Fibroblast of skin of scalp (primary cell): Measurements from ENCODE around the gene FZD1. TPM values are rescaled to one million over a fixed set of nuclear protein-coding genes. Genes with fewer than 3 reads are reported as not detected.

ENCODE experiments used
- DNase-seq: peaks from one replicate; pipeline ENCODE4 v3.0.0-alpha.2; 2013
- polyA plus RNA-seq, 2 experiments: library from polyadenylated mRNA; unstranded; fragments of 120-200 nt; gene quantifications; one replicate each; pipeline ENCODE4 v1.2.1, GENCODE V29; 2013; ENCODE audit not compliant: insufficient read length in 2 of 2

The FZD1 gene
- polyA plus RNA-seq (2013, experiment 1 of 2; ENCODE audit: insufficient read length): 17.1 TPM
- 17.3 TPM for polyA plus RNA-seq (2013, experiment 2 of 2; ENCODE audit: insufficient read length)

DNA sequence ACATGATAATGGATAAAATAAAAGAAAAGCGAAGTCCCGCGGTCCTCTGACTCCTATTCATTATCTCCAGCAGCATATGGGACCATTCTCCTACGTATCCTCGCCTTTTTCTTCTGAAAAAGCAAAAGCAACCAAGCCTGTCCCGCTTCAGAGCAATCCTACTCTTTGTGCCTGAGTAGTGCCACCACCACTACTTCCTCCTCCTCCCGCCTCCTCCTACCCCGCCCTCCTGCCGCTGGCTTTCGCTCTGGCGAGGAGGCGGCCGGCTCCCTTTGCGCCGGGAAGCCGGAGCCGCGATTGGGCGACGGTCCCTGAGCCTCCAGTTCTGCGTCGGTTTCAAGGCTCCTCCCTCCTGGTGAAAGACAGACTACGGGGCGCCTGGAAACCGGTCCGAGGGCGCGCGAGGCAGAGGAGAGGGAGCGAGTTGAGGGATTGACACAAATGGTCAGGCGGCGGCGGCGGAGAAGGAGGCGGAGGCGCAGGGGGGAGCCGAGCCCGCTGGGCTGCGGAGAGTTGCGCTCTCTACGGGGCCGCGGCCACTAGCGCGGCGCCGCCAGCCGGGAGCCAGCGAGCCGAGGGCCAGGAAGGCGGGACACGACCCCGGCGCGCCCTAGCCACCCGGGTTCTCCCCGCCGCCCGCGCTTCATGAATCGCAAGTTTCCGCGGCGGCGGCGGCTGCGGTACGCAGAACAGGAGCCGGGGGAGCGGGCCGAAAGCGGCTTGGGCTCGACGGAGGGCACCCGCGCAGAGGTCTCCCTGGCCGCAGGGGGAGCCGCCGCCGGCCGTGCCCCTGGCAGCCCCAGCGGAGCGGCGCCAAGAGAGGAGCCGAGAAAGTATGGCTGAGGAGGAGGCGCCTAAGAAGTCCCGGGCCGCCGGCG is at the start of gene FZD1:
Gene FZD1, plus strand, starts transcription at position 388 of the 878 bp plus-strand sequence. Its CDS starts 448 bp downstream, at position 836.
- DNase-seq: peak; percentile 100

DNA sequence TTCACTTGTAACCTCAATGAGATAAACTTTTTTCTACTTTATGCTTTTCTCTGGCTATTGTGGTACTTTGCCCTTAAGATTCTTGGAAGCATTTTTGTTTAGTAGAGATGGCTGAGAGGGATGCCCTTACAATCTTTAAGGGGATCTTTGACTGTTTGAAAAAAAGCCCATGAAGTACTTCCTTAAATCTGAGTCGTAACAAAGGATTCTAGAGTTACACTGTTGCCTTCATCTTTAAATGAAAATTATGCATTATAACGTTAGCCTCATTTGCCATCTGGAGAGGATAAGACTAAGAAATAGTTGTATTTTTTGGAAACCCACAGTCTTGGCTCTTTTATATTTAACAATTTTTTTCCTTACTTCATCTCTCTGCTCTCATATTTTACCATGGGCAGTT is 37.8 kb upstream of the FZD1 start:
- DNase-seq: no peak

DNA sequence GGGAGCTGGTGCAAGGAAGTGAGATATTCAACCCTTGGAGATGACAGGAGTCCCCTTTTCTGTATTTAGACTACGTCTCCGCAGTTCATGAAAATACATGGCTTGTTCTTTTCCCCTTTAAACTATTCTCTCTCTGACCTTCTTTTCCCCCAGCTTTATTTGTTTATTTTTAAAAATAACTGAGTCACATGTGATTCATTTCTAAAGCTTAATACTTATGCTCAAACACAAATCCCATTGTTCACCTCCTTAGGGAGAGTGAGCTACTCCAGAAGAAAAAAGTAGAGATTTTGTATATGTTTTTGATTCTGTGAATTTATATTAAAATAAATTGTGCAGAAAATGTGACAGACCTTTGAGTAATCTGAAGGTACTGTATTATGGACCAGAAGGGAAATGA is 35.9 kb upstream of the FZD1 start:
- DNase-seq: no peak

DNA sequence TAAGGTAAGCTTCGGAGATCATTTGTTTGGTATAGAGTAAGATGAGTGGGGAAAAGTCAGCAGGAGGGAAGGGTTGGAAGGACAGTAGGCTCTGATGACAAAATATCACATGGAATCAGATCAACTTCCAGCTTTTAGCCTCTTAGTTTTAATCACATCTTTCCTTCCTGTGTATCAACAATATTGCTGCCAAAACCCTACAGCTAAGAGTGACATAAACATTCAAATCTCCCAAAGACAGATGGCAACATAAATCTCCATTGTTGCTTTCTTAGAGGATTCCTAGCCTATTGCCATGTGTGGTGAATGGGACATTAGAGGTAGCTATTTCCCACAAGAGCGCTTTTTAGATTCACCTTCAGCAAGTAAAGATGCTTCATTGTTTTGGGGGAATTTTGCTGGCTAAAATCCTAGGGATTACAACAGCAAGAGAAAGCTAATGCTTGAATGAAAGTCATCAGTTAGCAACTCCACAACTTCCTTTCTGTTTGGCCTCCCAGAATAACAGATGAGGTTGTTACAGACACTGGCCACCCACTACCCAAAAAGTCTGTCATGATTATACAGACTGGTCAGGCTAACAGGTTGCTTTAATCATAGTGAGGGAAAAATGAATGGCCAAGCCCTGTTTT is 35.2 kb upstream of the FZD1 start:
- no peak for DNase-seq

DNA sequence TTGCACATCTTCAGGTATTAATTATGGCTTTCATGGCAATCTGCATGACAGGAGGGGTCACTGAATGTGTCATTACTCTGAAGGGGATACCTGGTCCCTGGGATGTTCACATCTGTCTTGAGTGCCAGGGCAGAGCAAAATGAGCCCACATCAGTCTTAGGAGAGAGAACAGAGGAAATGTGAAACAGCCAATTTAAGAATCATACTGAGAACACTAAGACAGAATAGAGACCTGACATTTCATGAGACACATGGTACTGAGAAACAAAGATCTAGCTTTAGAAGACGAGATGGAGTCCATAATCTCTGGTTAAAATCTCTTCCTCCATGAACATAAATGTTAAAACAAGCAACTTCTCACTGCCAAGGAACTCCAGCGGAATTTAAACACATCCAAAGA is 34.1 kb upstream of the FZD1 start:
- DNase-seq: no peak

DNA sequence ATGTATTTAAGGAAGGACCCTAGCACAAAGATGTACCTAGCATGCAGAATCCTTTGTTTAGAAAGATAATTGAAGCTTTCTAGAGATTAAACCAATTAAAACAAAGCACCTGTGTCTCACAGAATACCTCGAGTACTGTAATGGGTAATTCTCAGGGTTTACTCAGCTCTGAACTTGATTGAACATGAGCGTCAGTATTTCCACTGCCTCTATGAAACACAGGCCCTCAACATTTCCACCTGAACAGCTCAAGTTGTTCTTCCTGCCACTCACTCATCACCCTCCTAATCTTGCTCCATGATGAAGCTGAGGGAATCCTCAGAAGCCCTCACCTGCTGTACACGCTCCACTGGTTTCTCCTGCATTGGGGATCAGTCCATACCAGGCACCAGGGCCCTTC is 33.7 kb upstream of the FZD1 start:
- DNase-seq: no peak

DNA sequence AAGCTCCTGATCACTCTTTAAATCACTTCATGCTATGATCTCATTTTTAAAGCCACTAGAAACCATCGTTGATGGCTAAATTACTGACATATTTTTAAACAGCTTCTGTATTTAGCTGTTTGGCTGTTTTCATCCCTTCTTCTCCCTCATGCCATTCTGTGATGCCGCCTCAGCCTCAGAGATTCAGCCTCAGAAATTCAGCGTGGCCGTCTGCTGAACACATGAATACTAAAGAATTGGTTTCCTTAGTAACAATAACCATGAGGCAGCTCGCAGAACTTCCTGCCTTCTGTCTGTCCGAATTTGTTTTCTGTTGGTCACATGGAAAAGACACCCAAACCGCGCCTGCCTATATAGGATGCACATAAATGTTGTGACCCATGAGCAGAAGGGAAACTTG is 31.0 kb upstream of the FZD1 start:
- peak; percentile 37 for DNase-seq

DNA sequence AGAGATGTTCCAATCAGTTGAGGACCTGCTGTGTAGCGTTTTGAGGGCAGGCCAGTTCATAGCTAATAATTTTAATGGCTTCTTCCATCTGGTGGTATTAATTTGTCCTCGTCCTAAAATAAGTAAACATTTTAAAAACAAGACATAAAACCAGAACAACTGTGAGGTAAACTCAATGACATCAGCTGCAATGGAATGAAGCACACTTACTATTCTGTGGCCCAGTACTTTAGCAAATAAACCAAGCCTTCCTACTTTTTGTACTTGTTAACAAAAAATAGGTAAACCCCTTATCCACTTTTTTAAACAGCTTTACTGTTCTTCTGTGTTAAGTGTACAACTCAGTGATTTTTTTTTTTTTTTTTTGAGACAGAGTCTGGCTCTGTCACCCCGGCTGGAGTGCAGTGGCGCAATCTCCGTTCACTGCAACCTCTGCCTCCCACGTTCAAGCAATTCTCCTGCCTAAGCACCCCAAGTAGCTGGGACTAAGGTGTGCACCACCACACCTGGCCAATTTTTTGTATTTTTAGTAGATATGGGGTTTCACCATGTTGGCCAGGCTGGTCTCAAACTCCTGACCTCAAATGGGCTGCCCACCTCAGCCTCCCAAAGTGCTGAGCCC is 28.9 kb upstream of the FZD1 start:
- no peak for DNase-seq

DNA sequence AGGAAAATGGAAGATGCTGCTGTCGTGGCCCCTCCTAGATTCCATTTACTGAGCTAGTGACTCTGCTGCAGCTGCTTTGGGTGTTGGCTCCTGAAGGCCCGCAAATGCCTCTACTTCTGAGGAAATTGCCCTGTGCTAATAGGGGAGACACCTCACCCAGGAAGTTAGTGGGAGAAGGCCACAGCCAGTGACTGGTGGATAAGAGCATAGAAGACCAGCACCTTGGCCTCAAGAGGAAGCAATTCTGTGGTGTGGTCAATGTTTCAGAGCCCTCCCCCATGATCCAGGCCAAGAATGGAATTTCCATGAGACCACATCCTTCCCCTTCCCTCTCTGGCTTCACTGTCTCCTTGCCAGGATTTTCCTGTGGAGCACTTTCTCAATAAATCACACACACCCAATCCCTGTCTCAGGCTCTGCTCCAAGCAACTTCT is 25.0 kb upstream of the FZD1 start:
- peak; percentile 86 for DNase-seq

DNA sequence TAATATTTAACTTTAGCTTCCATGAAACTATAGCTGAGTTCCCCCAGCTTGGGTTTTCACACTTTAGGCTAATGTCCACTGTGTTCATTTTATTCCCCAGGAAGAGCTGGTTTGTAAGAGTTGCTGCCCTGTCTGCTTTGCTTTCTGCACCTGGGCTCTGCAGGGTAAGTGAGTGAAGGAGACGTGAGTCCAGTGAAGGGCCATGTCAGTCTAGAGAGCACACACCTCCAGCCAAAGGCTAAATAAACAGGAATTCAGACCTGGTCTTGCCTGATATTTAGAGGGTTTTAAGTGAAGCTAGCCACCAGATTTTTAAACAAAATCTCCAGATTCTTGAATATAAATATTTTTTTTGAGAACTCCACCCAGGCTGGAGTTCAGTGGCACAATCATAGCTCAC is 24.5 kb upstream of the FZD1 start:
- DNase-seq: no peak

DNA sequence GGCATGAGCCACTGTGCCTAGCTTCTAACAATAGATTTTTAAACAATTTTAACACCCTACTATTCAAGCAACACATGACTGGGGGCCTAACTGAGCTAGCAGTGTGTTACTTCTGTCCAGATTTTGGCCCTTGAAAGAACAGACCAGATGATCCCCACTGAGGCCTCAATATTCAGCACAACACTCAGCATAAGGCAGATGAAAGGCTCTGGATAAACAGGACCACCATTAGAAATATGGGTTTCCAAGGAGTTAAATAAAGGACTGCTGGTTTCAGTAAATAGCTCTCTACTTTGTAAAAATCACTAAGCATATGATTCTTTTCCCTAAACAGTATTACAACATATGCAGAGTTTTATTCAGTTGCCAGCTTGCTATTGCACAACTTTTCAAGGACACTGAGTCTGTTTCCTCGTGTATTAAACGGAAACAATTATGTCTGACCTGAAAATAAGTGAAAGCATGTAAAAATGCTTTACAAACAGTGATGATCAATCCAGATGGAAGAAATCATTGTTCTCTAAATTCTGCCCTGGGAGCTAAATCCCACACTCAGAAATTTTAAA is 23.8 kb upstream of the FZD1 start:
- peak; percentile 38 for DNase-seq

DNA sequence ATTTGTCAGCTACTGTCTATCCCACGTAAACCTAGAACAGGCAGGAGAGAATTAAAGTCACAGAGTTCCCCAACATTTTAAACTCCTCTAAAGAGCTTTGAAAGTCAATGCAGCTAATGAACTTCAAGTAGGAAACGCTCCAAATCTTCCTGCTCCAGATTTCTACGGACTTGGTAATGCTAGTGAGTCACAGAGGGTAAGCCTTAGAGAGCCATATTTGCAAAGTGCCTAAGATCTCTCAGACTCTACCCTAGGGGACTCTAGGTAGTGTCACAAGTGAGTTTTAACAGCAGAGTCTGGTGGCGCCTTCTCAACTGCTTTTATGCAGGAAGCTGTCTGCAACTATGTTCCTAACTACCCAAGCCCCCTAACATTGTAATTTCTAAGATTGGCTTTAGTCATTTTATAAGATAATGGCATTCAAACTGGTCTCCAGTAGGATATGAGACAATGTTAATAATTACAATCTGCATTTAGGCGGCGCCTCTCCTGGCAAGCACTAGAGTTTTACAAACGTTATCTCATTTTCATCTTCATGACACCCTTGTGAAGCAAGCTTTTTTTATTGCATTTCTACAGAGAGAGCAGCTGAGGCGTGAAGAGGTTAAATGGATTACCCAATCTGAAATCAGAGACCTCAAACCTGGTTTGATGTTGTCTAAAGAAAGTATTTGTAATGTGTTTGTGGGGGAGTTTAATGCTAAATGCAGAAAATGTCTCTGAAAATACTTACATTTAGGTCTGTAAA is 22.0 kb upstream of the FZD1 start:
- peak; percentile 36 for DNase-seq

DNA sequence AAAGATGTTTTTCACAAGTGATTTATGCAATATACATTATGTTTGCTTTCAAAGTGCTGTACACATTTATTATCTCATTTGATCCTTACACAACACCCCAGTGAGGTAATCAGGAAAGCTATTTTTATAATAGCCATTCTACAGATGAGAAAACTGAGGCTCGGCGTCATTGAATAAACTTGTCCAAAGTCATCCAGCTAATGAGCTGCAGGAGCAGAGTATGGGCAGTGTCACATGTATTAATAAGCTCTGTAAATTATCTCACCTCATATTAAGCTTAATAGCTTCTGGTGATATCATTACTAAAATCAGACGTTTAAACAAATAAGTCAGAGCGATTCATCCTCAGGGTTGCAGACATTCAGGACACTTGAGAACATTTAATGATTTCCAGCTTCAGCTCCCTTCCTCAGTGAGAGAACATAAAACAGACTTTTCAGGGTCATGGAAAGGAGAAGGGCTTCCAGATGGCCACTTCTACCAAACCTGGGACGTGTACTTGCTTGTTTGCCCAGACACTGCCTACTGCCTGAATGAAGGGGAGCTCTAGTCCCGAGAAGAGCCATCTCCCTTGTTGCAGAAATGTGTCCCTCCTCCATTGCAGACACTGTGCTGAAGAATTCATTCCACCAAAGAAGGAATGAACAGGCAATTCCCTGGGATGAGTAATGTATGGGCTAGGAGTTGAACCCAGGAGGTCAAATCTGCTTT is 20.5 kb upstream of the FZD1 start:
- peak; percentile 72 for DNase-seq

DNA sequence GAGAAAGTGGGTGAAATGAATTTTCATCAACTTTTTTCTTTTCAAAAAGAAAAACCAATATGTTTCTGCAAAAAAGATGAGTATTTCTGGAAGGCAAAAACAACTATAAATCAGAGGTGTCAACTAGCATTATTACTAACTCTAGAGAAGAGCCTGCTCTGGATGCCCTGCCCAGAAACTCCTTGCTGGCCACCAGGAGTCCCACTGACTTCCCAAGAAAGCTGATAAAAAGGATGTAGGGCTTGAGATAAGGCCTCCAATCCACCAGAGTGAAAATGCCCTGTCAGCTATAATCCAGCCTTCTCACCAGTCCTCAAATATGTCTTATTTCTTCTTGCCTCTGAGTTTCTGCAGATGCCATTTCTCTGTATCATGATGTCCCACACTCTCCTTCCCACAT is 16.7 kb upstream of the FZD1 start:
- no peak for DNase-seq

DNA sequence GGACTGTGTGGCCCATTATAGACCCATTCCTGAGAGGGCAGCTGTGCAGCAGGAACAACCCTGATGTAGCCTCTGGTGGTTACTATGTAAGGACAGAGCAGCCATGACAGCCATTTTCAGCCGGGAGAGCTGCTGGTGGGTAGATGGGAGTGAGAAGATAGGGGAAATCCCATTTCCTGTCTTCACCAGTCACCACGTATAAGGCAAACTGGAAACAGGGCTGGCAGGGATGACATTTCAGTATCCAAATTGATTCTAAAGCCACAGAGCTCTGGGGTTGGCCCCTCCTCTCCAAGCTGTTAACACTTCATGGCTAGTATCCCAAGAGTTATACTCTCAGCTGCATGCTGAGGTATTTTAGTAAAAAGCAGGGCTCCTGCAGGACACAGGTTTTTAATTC is 15.2 kb upstream of the FZD1 start:
- DNase-seq: peak; percentile 47

DNA sequence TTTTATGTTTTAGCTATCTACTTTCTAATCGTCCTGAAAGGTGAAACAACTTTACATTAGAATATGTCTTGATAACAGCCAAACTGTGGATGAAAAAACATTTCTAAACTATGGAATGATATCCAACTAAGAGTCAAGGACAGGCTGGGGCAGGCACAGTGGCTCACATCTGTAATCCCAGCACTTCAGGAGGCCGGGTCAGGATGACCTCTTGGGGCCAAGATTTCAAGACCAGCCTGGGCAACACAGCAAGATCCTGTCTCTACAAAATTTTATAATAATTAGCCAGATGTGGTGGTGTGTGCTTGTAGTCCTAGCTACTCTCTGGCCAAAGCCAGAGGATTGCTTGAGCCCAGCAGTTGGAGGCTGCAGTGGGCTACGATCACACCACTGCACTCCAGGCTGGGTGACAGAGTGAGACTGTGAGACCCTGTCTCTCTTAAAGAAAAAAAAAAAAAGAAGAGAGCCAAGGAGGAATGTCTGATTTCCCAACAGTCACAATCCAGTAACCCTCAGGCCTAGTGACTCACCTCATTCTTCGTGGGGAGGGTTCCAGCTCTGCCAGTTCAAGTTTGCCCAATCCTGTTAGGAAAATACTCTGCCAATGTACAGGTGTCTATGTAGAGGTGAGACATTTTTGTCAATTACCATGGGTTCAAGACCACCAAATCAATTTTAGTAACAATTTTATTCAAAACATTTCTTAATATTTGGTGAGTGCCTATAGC is 14.6 kb upstream of the FZD1 start:
- peak; percentile 73 for DNase-seq

DNA sequence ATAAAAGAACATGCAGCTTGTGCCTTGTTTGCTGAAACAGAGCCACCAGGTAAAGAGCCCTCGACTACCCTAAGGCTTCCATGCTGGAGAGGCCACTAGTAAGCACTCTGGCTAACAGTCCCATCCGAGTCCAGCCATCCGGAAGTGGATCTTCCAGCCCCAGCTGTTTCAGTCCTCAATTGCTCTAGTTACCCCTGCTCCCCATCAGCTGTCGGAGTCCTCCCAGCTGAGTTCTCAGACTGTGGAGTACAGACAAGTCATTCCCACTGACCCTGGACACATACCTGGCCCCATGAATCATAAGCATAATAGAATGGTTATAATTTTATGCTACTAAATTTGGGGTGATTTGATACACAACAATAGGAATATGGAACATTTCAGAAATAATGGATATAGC is 13.5 kb upstream of the FZD1 start:
- no peak for DNase-seq

DNA sequence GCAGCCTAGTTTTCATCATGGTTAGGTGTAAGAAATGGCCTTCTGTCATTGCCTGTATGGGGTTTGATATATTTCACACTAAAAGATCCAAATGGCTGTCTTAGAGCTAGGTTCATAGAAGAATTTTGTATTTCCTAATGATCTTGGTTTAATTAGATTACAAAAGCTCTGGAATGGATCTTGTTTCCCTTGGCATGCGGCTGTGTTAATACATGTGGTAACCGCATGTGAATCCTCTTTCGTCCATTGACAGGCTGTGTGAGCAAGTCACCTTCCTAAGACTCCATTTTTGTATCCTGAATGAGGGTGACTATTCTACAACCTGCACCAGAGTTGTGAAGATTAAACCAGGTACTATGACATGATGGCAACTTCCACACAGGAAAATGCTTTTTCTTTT is 12.4 kb upstream of the FZD1 start:
- peak; percentile 46 for DNase-seq

DNA sequence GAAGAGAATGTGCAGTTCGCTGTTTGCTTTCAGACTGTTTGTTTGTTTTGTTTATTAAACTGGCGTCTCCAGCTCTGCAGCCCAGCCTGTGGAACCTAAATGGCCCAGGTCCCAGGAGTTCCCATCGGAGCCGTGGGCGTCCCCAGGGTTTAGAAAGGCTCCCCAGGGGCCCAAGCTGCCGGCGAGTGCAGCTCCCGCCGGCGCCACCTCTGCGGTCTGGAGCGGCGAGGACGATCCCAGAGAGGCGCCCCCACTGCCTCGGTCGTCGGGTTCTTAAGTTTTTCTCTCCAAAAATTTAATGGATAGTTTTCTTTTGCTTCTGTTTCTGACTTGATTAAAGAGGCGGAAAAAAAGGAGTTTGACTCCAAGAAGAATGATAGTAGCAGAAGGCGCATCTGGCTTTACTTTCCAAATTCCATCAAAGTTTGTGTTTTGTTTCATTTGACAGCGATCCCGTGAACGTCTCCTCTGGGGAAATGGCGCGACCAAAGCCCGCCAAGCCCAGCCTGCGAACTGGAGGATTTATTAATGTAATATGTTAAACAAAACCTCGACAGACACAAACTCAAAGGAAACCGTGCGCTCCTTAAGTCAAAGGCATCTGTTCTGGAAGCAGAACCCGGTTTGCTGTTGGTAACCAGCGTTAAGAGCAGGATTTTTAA is 718 bp upstream of the FZD1 start:
- peak; percentile 45 for DNase-seq

DNA sequence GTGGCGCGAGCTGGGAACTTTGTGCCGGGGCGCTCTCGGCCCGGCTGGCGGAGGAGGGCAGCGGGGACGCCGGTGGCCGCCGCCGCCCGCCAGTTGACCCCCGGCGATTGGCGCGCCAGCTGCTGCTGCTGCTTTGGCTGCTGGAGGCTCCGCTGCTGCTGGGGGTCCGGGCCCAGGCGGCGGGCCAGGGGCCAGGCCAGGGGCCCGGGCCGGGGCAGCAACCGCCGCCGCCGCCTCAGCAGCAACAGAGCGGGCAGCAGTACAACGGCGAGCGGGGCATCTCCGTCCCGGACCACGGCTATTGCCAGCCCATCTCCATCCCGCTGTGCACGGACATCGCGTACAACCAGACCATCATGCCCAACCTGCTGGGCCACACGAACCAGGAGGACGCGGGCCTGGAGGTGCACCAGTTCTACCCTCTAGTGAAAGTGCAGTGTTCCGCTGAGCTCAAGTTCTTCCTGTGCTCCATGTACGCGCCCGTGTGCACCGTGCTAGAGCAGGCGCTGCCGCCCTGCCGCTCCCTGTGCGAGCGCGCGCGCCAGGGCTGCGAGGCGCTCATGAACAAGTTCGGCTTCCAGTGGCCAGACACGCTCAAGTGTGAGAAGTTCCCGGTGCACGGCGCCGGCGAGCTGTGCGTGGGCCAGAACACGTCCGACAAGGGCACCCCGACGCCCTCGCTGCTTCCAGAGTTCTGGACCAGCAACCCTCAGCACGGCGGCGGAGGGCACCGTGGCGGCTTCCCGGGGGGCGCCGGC is 870 bp downstream of the FZD1 start:
- peak; percentile 73 for DNase-seq
